Stimulated activated CD4-positive, alpha-beta T cell treated with anti-CD3 and anti-CD28 coated beads, Interleukin-2, amount 100 ng/mL, for 48 hours (primary cell): Measurements from ENCODE around the gene AK1.
"Not testable (repeated sequence)": the region's sequence is repeated elsewhere in the genome, so short reads cannot be mapped to it uniquely, and the experiment has no call there.

Source experiments
- DNase-seq, 2 donors: peaks; one replicate each; pipeline ENCODE4 v3.0.0-alpha.2; 2020

AK1 gene

GRCh38 chr9:127881715-127882114 is 4.2 kb upstream of the AK1 start:
- not testable (repeated sequence) for DNase-seq

- DNase-seq, result no peak
These were observed 2.7 kb upstream of the AK1 start for GRCh38 chr9:127880143-127880542.

GRCh38 chr9:127878652-127879390 is 1.3 kb upstream of the AK1 start:
- no peak for DNase-seq

GRCh38 chr9:127878001-127878651 is 651 bp upstream of the AK1 start:
- no peak for DNase-seq

- DNase-seq, result no peak
These were observed 512 bp downstream of the AK1 start for GRCh38 chr9:127876764-127877562.

GRCh38 chr9:127876026-127876763 is 1.3 kb downstream of the AK1 start:
- DNase-seq, result no peak

- no peak for DNase-seq
These were observed 2.0 kb downstream of the AK1 start for GRCh38 chr9:127875306-127875966.

- DNase-seq, result no peak
These were observed 2.9 kb downstream of the AK1 start for GRCh38 chr9:127874301-127875221.

- DNase-seq, result no peak
These were observed 3.6 kb downstream of the AK1 start for GRCh38 chr9:127873886-127874285.

- no peak for DNase-seq
These were observed 4.2 kb downstream of the AK1 start for GRCh38 chr9:127873223-127873691.

- no peak for DNase-seq
These were observed 4.9 kb downstream of the AK1 start for GRCh38 chr9:127872369-127873222.

GRCh38 chr9:127871531-127871930 is 5.9 kb downstream of the AK1 start:
- no peak for DNase-seq

- DNase-seq, result no peak
These were observed 6.6 kb downstream of the AK1 start for GRCh38 chr9:127870887-127871286.

- not testable (repeated sequence) for DNase-seq
These were observed 7.4 kb downstream of the AK1 start for GRCh38 chr9:127870153-127870491.

- DNase-seq, result peak; percentile 85 to 90
These were observed 7.9 kb downstream of the AK1 start for GRCh38 chr9:127869310-127870152.

- no peak for DNase-seq
These were observed 9.1 kb downstream of the AK1 start for GRCh38 chr9:127868278-127868902.

GRCh38 chr9:127867356-127868277 is 9.9 kb downstream of the AK1 start:
- DNase-seq, result no peak

GRCh38 chr9:127866535-127866934 is 10.9 kb downstream of the AK1 start:
- no peak for DNase-seq
